ENCODE results near the gene CHST10. TPM values are rescaled to one million over a fixed set of nuclear protein-coding genes. Genes with fewer than 3 reads are reported as not detected.

CHST10 gene
- total RNA-seq, 1 donor from 2014 or later, result 33.0 TPM

GRCh38 chr2:100409975-100410647, 7.4 kb downstream of the CHST10 start:
- TF ChIP-seq, protein P1, sequence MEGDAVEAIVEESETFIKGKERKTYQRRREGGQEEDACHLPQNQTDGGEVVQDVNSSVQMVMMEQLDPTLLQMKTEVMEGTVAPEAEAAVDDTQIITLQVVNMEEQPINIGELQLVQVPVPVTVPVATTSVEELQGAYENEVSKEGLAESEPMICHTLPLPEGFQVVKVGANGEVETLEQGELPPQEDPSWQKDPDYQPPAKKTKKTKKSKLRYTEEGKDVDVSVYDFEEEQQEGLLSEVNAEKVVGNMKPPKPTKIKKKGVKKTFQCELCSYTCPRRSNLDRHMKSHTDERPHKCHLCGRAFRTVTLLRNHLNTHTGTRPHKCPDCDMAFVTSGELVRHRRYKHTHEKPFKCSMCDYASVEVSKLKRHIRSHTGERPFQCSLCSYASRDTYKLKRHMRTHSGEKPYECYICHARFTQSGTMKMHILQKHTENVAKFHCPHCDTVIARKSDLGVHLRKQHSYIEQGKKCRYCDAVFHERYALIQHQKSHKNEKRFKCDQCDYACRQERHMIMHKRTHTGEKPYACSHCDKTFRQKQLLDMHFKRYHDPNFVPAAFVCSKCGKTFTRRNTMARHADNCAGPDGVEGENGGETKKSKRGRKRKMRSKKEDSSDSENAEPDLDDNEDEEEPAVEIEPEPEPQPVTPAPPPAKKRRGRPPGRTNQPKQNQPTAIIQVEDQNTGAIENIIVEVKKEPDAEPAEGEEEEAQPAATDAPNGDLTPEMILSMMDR (conservative IDR thresholded peaks at IDR 0.05), result no peak
- H3K9me3 Mint-ChIP-seq, result no peaks in the 10 kb centered on the region
- peaks cover 32% of the 10 kb centered on the region for H3K4me1 Mint-ChIP-seq
- no peak overlapping the region for H3K27ac Mint-ChIP-seq (ENCODE audit: unreplicated experiment)
- no peak overlapping the region for H3K4me3 Mint-ChIP-seq
- peaks cover 15% of the 10 kb centered on the region for H3K36me3 Mint-ChIP-seq (ENCODE audit: low read depth)
- no peaks in the 10 kb centered on the region for H3K27me3 Mint-ChIP-seq (ENCODE audit: low read depth)
- no peak for DNase-seq (ENCODE audit: low read depth, low spot score)

DNA sequence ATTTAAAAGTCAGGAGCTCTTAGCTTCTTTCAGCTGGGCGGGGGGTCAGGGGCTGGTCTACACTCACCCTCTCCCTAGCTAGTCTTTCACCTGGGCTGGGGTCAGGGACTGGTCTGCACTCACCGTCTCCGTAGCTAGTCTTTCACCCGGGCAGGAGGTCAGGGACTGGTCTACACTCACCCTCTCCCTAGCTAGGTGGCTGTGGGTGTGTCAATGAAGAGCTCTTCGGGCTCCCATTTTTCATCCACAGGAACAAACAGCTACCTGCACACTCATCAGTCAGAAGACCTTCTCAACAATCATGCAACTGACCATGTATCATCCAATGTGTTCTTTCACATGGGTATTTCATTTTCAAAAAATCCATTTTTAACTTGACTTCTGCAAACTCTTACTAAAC, 8.0 kb downstream of the CHST10 start:
- peaks cover 29% of the 10 kb centered on the region for H3K4me1 Mint-ChIP-seq
- TF ChIP-seq, protein P1 (conservative IDR thresholded peaks at IDR 0.05), result no peak
- H3K9me3 Mint-ChIP-seq, result no peaks in the 10 kb centered on the region
- H3K4me3 Mint-ChIP-seq, result no peak overlapping the region
- peaks cover 15% of the 10 kb centered on the region for H3K36me3 Mint-ChIP-seq (ENCODE audit: low read depth)
- H3K27ac Mint-ChIP-seq (ENCODE audit: unreplicated experiment), result no peak overlapping the region
- DNase-seq (ENCODE audit: low read depth, low spot score), result no peak
- H3K27me3 Mint-ChIP-seq (ENCODE audit: low read depth), result no peaks in the 10 kb centered on the region

- no peaks in the 10 kb centered on the region for H3K9me3 Mint-ChIP-seq
- no peaks in the 10 kb centered on the region for H3K27me3 Mint-ChIP-seq (ENCODE audit: low read depth)
- TF ChIP-seq, protein P1 (conservative IDR thresholded peaks at IDR 0.05), result no peak
- no peak overlapping the region for H3K4me3 Mint-ChIP-seq
- no peak overlapping the region for H3K27ac Mint-ChIP-seq (ENCODE audit: unreplicated experiment)
- DNase-seq (ENCODE audit: low read depth, low spot score), result no peak
- H3K36me3 Mint-ChIP-seq (ENCODE audit: low read depth), result peaks cover 17% of the 10 kb centered on the region
- peaks cover 29% of the 10 kb centered on the region for H3K4me1 Mint-ChIP-seq
These were observed 8.5 kb downstream of the CHST10 start for GRCh38 chr2:100408941-100409340.

DNA sequence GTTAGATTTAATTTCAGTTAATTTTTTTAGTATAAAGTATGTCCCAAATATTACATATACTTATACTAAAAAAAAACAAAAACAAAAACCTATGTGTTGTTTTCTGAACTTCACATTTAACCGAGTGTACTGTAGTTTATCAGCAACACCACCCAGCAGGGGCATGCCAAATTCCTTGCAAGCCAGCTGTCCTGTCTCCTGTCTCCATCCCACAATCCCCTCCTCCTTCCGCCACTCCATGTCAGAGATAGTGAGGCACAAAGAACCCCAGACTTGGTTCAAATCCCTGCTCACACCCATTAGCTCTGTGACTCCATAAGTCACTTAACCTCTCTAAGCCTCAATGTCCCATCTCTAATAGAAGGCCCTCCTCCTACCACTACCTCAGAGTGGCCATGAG, 9.4 kb downstream of the CHST10 start:
- no peak overlapping the region for H3K27ac Mint-ChIP-seq (ENCODE audit: unreplicated experiment)

DNA sequence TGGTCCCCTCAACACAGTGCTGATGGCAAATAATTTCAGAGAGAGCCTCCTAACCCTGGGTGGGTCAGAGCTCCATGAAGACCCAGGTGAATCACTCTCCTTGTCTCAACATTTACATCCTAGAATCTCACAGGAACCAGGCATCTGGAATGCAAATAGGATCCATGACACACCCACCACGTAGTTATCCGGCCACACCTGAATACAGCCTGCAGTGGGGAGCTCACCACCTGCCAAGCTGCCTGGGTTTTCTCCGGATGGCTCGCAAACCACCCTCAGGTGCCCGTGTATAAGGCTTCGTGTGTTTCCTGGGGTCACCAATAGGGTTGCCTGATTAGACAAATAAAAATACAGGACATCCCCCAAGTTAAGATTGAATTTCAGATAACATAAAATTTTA, 9.9 kb downstream of the CHST10 start:
- no peak for DNase-seq (ENCODE audit: low read depth, low spot score)
- Mint-ChIP-seq H3K4me1 (peaks cover 15% of the 10 kb centered on the region), H3K9me3 (no peaks in the 10 kb centered on the region), H3K27ac (ENCODE audit: unreplicated experiment) (no peak overlapping the region), H3K27me3 (ENCODE audit: low read depth) (no peaks in the 10 kb centered on the region), H3K36me3 (ENCODE audit: low read depth) (peaks cover 18% of the 10 kb centered on the region), H3K4me3 (no peak overlapping the region)
- TF ChIP-seq, protein P1 (conservative IDR thresholded peaks at IDR 0.05), result no peak

More for the DNA sequence above, 9.4 kb downstream of the CHST10 start:
- Mint-ChIP-seq H3K4me1 (peaks cover 20% of the 10 kb centered on the region), H3K36me3 (ENCODE audit: low read depth) (peaks cover 13% of the 10 kb centered on the region), H3K9me3 (no peaks in the 10 kb centered on the region), H3K27me3 (ENCODE audit: low read depth) (no peaks in the 10 kb centered on the region), H3K4me3 (no peak overlapping the region)
- DNase-seq (ENCODE audit: low read depth, low spot score), result no peak
- TF ChIP-seq, protein P1 (conservative IDR thresholded peaks at IDR 0.05), result no peak

Data from neural crest cell (in vitro differentiated cells).